K562 (cell line): ENCODE results near the gene ANP32B. TPM values are rescaled to one million over a fixed set of nuclear protein-coding genes. Genes with fewer than 3 reads are reported as not detected.

Source experiments
- CEBPZ ChIP-seq: fragments of 150-350 bp; IDR thresholded peaks from 2 replicates; pipeline ENCODE4 v1.6.1; 2014; ENCODE audit warnings: low read depth, mild to moderate bottlenecking, low read length, borderline replicate concordance
- FOXJ2 ChIP-seq: fragments of 200-800 bp; sonication (Bioruptor generic); IDR thresholded peaks from 2 replicates; pipeline ENCODE4 v1.6.1; 2016; ENCODE audit warnings: missing genetic modification characterization, missing compliant biosample characterization
- FUS ChIP-seq: fragments of 200-400 bp; formaldehyde crosslinking; optimal IDR thresholded peaks from 2 replicates; pipeline ENCODE3; 2017; ENCODE audit warnings: low read depth, low read length
- HDAC3 ChIP-seq: fragments of 450-650 bp; IDR thresholded peaks from 2 replicates; pipeline ENCODE4 v1.6.1; 2018; ENCODE audit warnings: borderline replicate concordance, mild to moderate bottlenecking, moderate library complexity; ENCODE audit not compliant: partially characterized antibody
- HDAC6 ChIP-seq: IDR thresholded peaks from 2 replicates; pipeline ENCODE4 v1.6.1; 2012; ENCODE audit warnings: low read depth, mild to moderate bottlenecking, control low read depth, inconsistent platforms, low read length, moderate library complexity
- HMGXB4 ChIP-seq: sonication (generic); formaldehyde crosslinking; IDR thresholded peaks from 2 replicates; pipeline ENCODE4 v1.8.1; 2023; ENCODE audit warnings: mild to moderate bottlenecking, missing genetic modification reagents
- JUNB ChIP-seq: fragments of 450-650 bp; formaldehyde crosslinking; conservative IDR thresholded peaks from 2 replicates; pipeline ENCODE4 v1.4.0; 2020; ENCODE audit warnings: mild to moderate bottlenecking
- LEF1 ChIP-seq: fragments of 450-650 bp; IDR thresholded peaks from 2 replicates; pipeline ENCODE4 v1.6.1; 2016; ENCODE audit warnings: mild to moderate bottlenecking
- RBM15 ChIP-seq: fragments of 200-400 bp; formaldehyde crosslinking; IDR thresholded peaks from 2 replicates; pipeline ENCODE4 v1.6.1; 2018; ENCODE audit warnings: mild to moderate bottlenecking, low read length, moderate library complexity; ENCODE audit not compliant: insufficient read depth
- SIN3A ChIP-seq, 2 experiments: fragments of 150-350 bp in 1 of 2; IDR thresholded peaks; 2 replicates each; pipeline ENCODE4 v1.6.1; 2011 to 2016; ENCODE audit warnings: borderline replicate concordance in 2 of 2, low read depth in 2 of 2, low read length in 2 of 2, mild to moderate bottlenecking in 2 of 2, moderate library complexity in 2 of 2; ENCODE audit not compliant: control insufficient read depth in 1 of 2
- TAF1 ChIP-seq: IDR thresholded peaks from 2 replicates; pipeline ENCODE4 v1.6.1; 2011; ENCODE audit warnings: mild to moderate bottlenecking, low read length, moderate library complexity; ENCODE audit not compliant: insufficient read depth, control insufficient read depth, severe bottlenecking; ENCODE audit errors: extremely low read depth
- ZNF140 ChIP-seq: fragments of 250-450 bp; sonication (Bioruptor Pico); IDR thresholded peaks from 2 replicates; pipeline ENCODE4 v1.8.0; 2021; ENCODE audit warnings: moderate library complexity, mild to moderate bottlenecking, inconsistent platforms
- ZNF146 ChIP-seq: IDR thresholded peaks from one replicate; pipeline ENCODE4 v1.6.1; 2018; ENCODE audit warnings: missing compliant biosample characterization; ENCODE audit not compliant: unreplicated experiment
- ZNF445 ChIP-seq: fragments of 250-450 bp; sonication (Bioruptor Pico); IDR thresholded peaks from 2 replicates; pipeline ENCODE4 v1.4.0; 2020; ENCODE audit warnings: low read depth, mild to moderate bottlenecking, moderate library complexity
- ZNF551 ChIP-seq: fragments of 250-450 bp; sonication (Bioruptor Pico); IDR thresholded peaks from 2 replicates; pipeline ENCODE4 v1.5.0; 2021; ENCODE audit warnings: mild to moderate bottlenecking, moderate library complexity
- ZNF717 ChIP-seq: fragments of 250-450 bp; sonication (Bioruptor Pico); IDR thresholded peaks from 2 replicates; pipeline ENCODE4 v1.5.0; 2021
- polyA plus RNA-seq, 8 experiments: library from polyadenylated mRNA; depleted of rRNA in 4 of 8; stranded (reverse) in 5 of 8; unstranded in 3 of 8; fragments of >200 nt; fragmentation: Nextera tagmentation in 2 of 8; fragmentation: Illumina TruSeq in 1 of 8; extraction: Ambion mirVana in 2 of 8; extraction: Trizol in 1 of 8; gene quantifications; 2 replicates each; pipeline versions ENCODE4 v1.2.1 to v1.2.3, GENCODE V29; 2011 to 2014; ENCODE audit warnings: inconsistent platforms in 1 of 8, missing spikeins in 1 of 8
- total RNA-seq, 7 experiments: library from RNA; depleted of rRNA in 6 of 7; stranded (reverse); fragments of >200 nt in 6 of 7; fragmentation: Illumina TruSeq in 2 of 7; extraction: Trizol in 2 of 7; gene quantifications; 2 replicates each; pipeline versions ENCODE4 v1.2.1 to v1.2.3, GENCODE V29; 2011 to 2021; ENCODE audit warnings: low replicate concordance in 1 of 7
- TF ChIP-seq, protein P1 (sequence below): fragments of 200-400 bp; formaldehyde crosslinking; IDR thresholded peaks from 2 replicates; pipeline ENCODE4 v1.6.1; 2017; ENCODE audit warnings: mild to moderate bottlenecking, low read depth, low read length, moderate library complexity

ANP32B gene
- total and polyA plus RNA-seq, 9 of the 15 experiments (the other 6 are each of a cell fraction or from before 2014, with no cell fraction given): 68.9 to 815 (median 141) TPM

- TF ChIP-seq, protein P1, sequence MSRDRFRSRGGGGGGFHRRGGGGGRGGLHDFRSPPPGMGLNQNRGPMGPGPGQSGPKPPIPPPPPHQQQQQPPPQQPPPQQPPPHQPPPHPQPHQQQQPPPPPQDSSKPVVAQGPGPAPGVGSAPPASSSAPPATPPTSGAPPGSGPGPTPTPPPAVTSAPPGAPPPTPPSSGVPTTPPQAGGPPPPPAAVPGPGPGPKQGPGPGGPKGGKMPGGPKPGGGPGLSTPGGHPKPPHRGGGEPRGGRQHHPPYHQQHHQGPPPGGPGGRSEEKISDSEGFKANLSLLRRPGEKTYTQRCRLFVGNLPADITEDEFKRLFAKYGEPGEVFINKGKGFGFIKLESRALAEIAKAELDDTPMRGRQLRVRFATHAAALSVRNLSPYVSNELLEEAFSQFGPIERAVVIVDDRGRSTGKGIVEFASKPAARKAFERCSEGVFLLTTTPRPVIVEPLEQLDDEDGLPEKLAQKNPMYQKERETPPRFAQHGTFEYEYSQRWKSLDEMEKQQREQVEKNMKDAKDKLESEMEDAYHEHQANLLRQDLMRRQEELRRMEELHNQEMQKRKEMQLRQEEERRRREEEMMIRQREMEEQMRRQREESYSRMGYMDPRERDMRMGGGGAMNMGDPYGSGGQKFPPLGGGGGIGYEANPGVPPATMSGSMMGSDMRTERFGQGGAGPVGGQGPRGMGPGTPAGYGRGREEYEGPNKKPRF: no peak
- no peak for TF ChIP-seq JUNB (CRISPR knock-in tag)
- TF ChIP-seq HDAC3: peak; percentile 24
- TF ChIP-seq ZNF146: no peak
- peak; percentile 96 for TF ChIP-seq HMGXB4 (CRISPR knock-in tag)
- TF ChIP-seq HDAC6: no peak
- no peak for TF ChIP-seq ZNF445 (CRISPR knock-in tag)
- TF ChIP-seq FUS: no peak
- TF ChIP-seq CEBPZ: no peak
- no peak for TF ChIP-seq FOXJ2 (tag)
- peak; percentile 75; the same call in 1 of the 2 replicates for TF ChIP-seq ZNF717 (CRISPR knock-in tag)
- peak; percentile 92 for TF ChIP-seq TAF1
- TF ChIP-seq SIN3A (IDR thresholded peaks at IDR 0.05; ENCODE audit: borderline replicate concordance in 2 of 2, control insufficient read depth in 1 of 2, low read depth in 2 of 2, low read length in 2 of 2): peak; percentile 60 to 68; a peak in 2 of 4 replicates
- peak; percentile 44; the same call in 1 of the 2 replicates for TF ChIP-seq LEF1
- TF ChIP-seq ZNF551: no peak
- TF ChIP-seq ZNF140 (CRISPR knock-in tag): no peak
- TF ChIP-seq RBM15: no peak
Measured at GRCh38 chr9:97982683-97983588, at the start of gene ANP32B (continued).
